Sigmoid colon (tissue), 7 donors: ENCODE results near the gene FNDC8. TPM values are rescaled to one million over a fixed set of nuclear protein-coding genes. Genes with fewer than 3 reads are reported as not detected.
"Not testable (repeated sequence)": the region's sequence is repeated elsewhere in the genome, so short reads cannot be mapped to it uniquely, and the experiment has no call there.

Experiments used
- DNase-seq: peaks from one replicate; pipeline ENCODE4 v3.0.0-alpha.2; 2019
- H3K27ac ChIP-seq, 4 donors: fragments of 200-600 bp; sonication (generic); one replicate each; pipeline ENCODE4 v1.5.1; 2016 to 2019; ENCODE audit warnings: mild to moderate bottlenecking in 1 of 4
- H3K27me3 ChIP-seq, 3 donors: fragments of 200-600 bp; sonication (generic); one replicate each; pipeline ENCODE4 v1.5.1; 2019; ENCODE audit warnings: mild to moderate bottlenecking in 1 of 3
- H3K36me3 ChIP-seq, 4 donors: fragments of 200-600 bp; sonication (generic); one replicate each; pipeline ENCODE4 v1.5.1; 2016 to 2019
- H3K4me1 ChIP-seq, 4 donors: fragments of 200-600 bp; sonication (generic); one replicate each; pipeline ENCODE4 v1.5.1; 2017 to 2019
- H3K4me3 ChIP-seq, 4 donors: fragments of 200-600 bp; sonication (generic); one replicate each; pipeline ENCODE4 v1.5.1; 2017 to 2019; ENCODE audit warnings: mild to moderate bottlenecking in 2 of 4, moderate library complexity in 1 of 4
- H3K9me3 ChIP-seq, 4 donors: fragments of 200-600 bp in 3 of 4; sonication (generic) in 3 of 4; one replicate each; pipeline versions ENCODE4 v1.5.1 to v1.6.1; 2013 to 2019
- CTCF ChIP-seq, 4 experiments: fragments of 450-650 bp in 3 of 4; fragments of 200-600 bp in 1 of 4; IDR thresholded peaks; one replicate each; pipeline ENCODE4 v1.5.1; 2016 to 2019; ENCODE audit warnings: antibody characterized with exemption in 4 of 4, mild to moderate bottlenecking in 3 of 4, moderate library complexity in 2 of 4
- EP300 ChIP-seq, 4 donors: sonication (generic); formaldehyde crosslinking; IDR thresholded peaks; one replicate each; pipeline ENCODE4 v1.6.1; 2017; ENCODE audit warnings: antibody characterized with exemption in 4 of 4
- POLR2A ChIP-seq, 2 donors: fragments of 450-650 bp; IDR thresholded peaks; one replicate each; pipeline ENCODE4 v1.6.1; 2016; ENCODE audit warnings: antibody characterized with exemption in 2 of 2, mild to moderate bottlenecking in 2 of 2, moderate library complexity in 2 of 2
- POLR2AphosphoS5 ChIP-seq, 4 donors: sonication (generic); formaldehyde crosslinking; IDR thresholded peaks; one replicate each; pipeline ENCODE4 v1.6.1; 2017; ENCODE audit warnings: antibody characterized with exemption in 4 of 4
- WGBS, 2 donors: extraction: QIAGEN DNeasy Blood & Tissue Kit; methylation state at CpG; one replicate each; pipeline ENCODE4 v1.1.7; 2013; 5-methylcytosine and 5-hydroxymethylcytosine counted together
- intact Hi-C: fragments of 100-400 bp; cut with DNase I; formaldehyde crosslinking; loops from one replicate; pipeline ENCODE4 v1.15.1; 2023
- polyA plus RNA-seq, 3 donors: library from polyadenylated mRNA; stranded (reverse); fragments of 200-250 nt; gene quantifications; one replicate each; pipeline ENCODE4 v1.2.3, GENCODE V29; 2013
- total RNA-seq, 4 donors: library from RNA; depleted of rRNA; stranded (reverse); fragments of >200 nt; gene quantifications; one replicate each; pipeline ENCODE4 v1.1.0, GENCODE V29; 2016
- donor health status: healthy with polysubstance abuse.
- donor health status: Bipolar disorder and iron deficiency.
- donor health status: healthy.

Gene FNDC8
- total and polyA plus RNA-seq, 7 donors, result not detected

GRCh38 chr17:35088356-35088880, 33.0 kb upstream of the FNDC8 start:
- peak overlapping the region; percentile 61 to 98 (median 94) for H3K4me3 ChIP-seq
- 1% methylated on average over 26 of the region's 26 CpGs for WGBS, 2 donors
- no peaks in the 10 kb centered on the region for H3K27me3 ChIP-seq
- intact Hi-C loops, result loop anchor here (1.0 to 5.0 kb wide), 5 partner anchors 25 to 108 kb away; partner anchors contain the start of genes FNDC8, LIG3 and RFFL
- H3K36me3 ChIP-seq, result no peaks in the 10 kb centered on the region
- H3K27ac ChIP-seq, result peak overlapping the region; percentile 84 to 97 (median 96)
- peak in 2 of 4 donors; percentile 5 to 40 for TF ChIP-seq POLR2AphosphoS5 (IDR thresholded peaks at IDR 0.05)
- no peak for TF ChIP-seq POLR2A (IDR thresholded peaks at IDR 0.05)
- TF ChIP-seq CTCF (IDR thresholded peaks at IDR 0.05), result no peak
- TF ChIP-seq EP300 (IDR thresholded peaks at IDR 0.05), result no peak
- H3K4me1 ChIP-seq, result peaks cover 0 to 31% (median 7%) of the 10 kb centered on the region in 4 donors
- DNase-seq, result peak; percentile 82
- H3K9me3 ChIP-seq, result no peaks in the 10 kb centered on the region

- WGBS, 2 donors, result 0 to 1% methylated on average over 80 of the region's 80 CpGs
- H3K27me3 ChIP-seq, result no peaks in the 10 kb centered on the region
- TF ChIP-seq CTCF (IDR thresholded peaks at IDR 0.05), result peak in 3 of 4 experiments; percentile 56 to 81 (median 60)
- TF ChIP-seq EP300 (IDR thresholded peaks at IDR 0.05), result no peak
- no peak for TF ChIP-seq POLR2A (IDR thresholded peaks at IDR 0.05)
- TF ChIP-seq POLR2AphosphoS5 (IDR thresholded peaks at IDR 0.05), result peak in 3 of 4 donors; percentile 33 to 69 (median 64)
- intact Hi-C loops, result loop anchor here (1.0 to 5.0 kb wide), 6 partner anchors 26 to 128 kb away; partner anchors contain the start of genes CCT6B, FNDC8, LIG3 and RFFL
- peak; percentile 92 for DNase-seq
- no peaks in the 10 kb centered on the region for H3K9me3 ChIP-seq
- no peaks in the 10 kb centered on the region for H3K36me3 ChIP-seq
- peak overlapping the region; percentile 61 to 98 (median 94) for H3K4me3 ChIP-seq
- H3K4me1 ChIP-seq, result peaks cover 0 to 31% (median 7%) of the 10 kb centered on the region in 4 donors
- peak overlapping the region; percentile 84 to 97 (median 96) for H3K27ac ChIP-seq
Observed at GRCh38 chr17:35088881-35089585, 32.4 kb upstream of the FNDC8 start.

GRCh38 chr17:35089586-35090296, 31.7 kb upstream of the FNDC8 start:
- Histone ChIP-seq H3K4me1 (peaks cover 0 to 31% (median 7%) of the 10 kb centered on the region in 4 donors), H3K4me3 (peak overlapping the region in 3 of 4 donors; percentile 94 to 98 (median 95)), H3K9me3 (no peaks in the 10 kb centered on the region), H3K27me3 (no peaks in the 10 kb centered on the region), H3K36me3 (no peaks in the 10 kb centered on the region), H3K27ac (peak overlapping the region; percentile 84 to 97 (median 96))
- 29 to 41% methylated on average over 22 of the region's 22 CpGs for WGBS, 2 donors
- intact Hi-C loops, result loop anchor here (1.0 to 5.0 kb wide), 4 partner anchors 33 to 128 kb away; partner anchors contain the start of genes CCT6B, FNDC8 and ZNF830
- DNase-seq, result no peak
- TF ChIP-seq POLR2A (IDR thresholded peaks at IDR 0.05) (no peak), CTCF (IDR thresholded peaks at IDR 0.05) (peak in 1 of 4 experiments; percentile 50)

GRCh38 chr17:35090707-35091106, 30.7 kb upstream of the FNDC8 start:
- H3K9me3 ChIP-seq, H3K4me3 ChIP-seq, DNase-seq, H3K36me3 ChIP-seq, intact Hi-C loops, H3K27me3 ChIP-seq, H3K27ac ChIP-seq: not testable (repeated sequence)
- 92 to 94% methylated on average over 11 of the region's 11 CpGs for WGBS, 2 donors
- peaks cover 0 to 31% (median 7%) of the 10 kb centered on the region in 4 donors for H3K4me1 ChIP-seq

- peaks cover 0 to 21% (median under 1%) of the 10 kb centered on the region in 4 donors for H3K36me3 ChIP-seq
- 54 to 76% methylated on average over 2 of the region's 2 CpGs for WGBS, 2 donors
- intact Hi-C loops, result no loop called here
- no peaks in the 10 kb centered on the region for H3K27me3 ChIP-seq
- no peak for DNase-seq
- no peaks in the 10 kb centered on the region for H3K9me3 ChIP-seq
- no peak for TF ChIP-seq EP300 (IDR thresholded peaks at IDR 0.05)
- TF ChIP-seq POLR2AphosphoS5 (IDR thresholded peaks at IDR 0.05), result no peak
- no peak for TF ChIP-seq POLR2A (IDR thresholded peaks at IDR 0.05)
- TF ChIP-seq CTCF (IDR thresholded peaks at IDR 0.05), result no peak
- peaks cover 0 to under 1% (median 0%) of the 10 kb centered on the region in 4 donors for H3K4me1 ChIP-seq
- no peak overlapping the region for H3K4me3 ChIP-seq
- H3K27ac ChIP-seq, result no peak overlapping the region
Observed at GRCh38 chr17:35094902-35095301, 26.5 kb upstream of the FNDC8 start.
